K562 (cell line): ENCODE data around the gene KLK1. TPM values are rescaled to one million over a fixed set of nuclear protein-coding genes. Genes with fewer than 3 reads are reported as not detected.

Experiments
- ARID1B ChIP-seq: fragments of 450-650 bp; IDR thresholded peaks from 2 replicates; pipeline ENCODE4 v1.6.1; 2016; ENCODE audit warnings: antibody characterized with exemption, mild to moderate bottlenecking, inconsistent platforms
- ATF2 ChIP-seq: sonication (generic); formaldehyde crosslinking; IDR thresholded peaks from 2 replicates; pipeline ENCODE4 v1.8.1; 2022; ENCODE audit warnings: missing genetic modification reagents
- ATF7 ChIP-seq: fragments of 450-650 bp; IDR thresholded peaks from 2 replicates; pipeline ENCODE4 v1.7.1; 2014; ENCODE audit warnings: mild to moderate bottlenecking, moderate library complexity
- BACH1 ChIP-seq: fragments of 200-800 bp; sonication (Bioruptor generic); IDR thresholded peaks from 2 replicates; pipeline ENCODE4 v1.6.1; 2016; ENCODE audit warnings: missing genetic modification characterization, missing compliant biosample characterization
- JUND ChIP-seq, 2 experiments: IDR thresholded peaks; 2 replicates in 1 of 2; 3 replicates in 1 of 2; pipeline ENCODE4 v1.6.1; 2011; ENCODE audit warnings: borderline replicate concordance in 2 of 2, low read depth in 2 of 2, low read length in 2 of 2, improper control_type of control experiment in 1 of 2, missing biosample characterization in 1 of 2, missing genetic modification characterization in 1 of 2, missing genetic modification reagents in 1 of 2
- TAF7 ChIP-seq: fragments of 450-650 bp; IDR thresholded peaks from 2 replicates; pipeline ENCODE4 v1.6.1; 2016; ENCODE audit warnings: missing genetic modification characterization, missing compliant biosample characterization
- ZBTB26 ChIP-seq: fragments of 450-650 bp; formaldehyde crosslinking; IDR thresholded peaks from 2 replicates; pipeline ENCODE4 v1.4.0; 2022; ENCODE audit warnings: missing genetic modification characterization
- ZNF282 ChIP-seq: sonication (generic); formaldehyde crosslinking; IDR thresholded peaks from 2 replicates; pipeline ENCODE4 v1.8.1; 2023; ENCODE audit warnings: missing genetic modification reagents
- ZNF764 ChIP-seq: fragments of 250-450 bp; sonication (Bioruptor Pico); IDR thresholded peaks from 2 replicates; pipeline ENCODE4 v1.4.0; 2020; ENCODE audit warnings: low read depth, mild to moderate bottlenecking, moderate library complexity
- polyA plus RNA-seq, 8 experiments: library from polyadenylated mRNA; depleted of rRNA in 4 of 8; stranded (reverse) in 5 of 8; unstranded in 3 of 8; fragments of >200 nt; fragmentation: Nextera tagmentation in 2 of 8; fragmentation: Illumina TruSeq in 1 of 8; extraction: Ambion mirVana in 2 of 8; extraction: Trizol in 1 of 8; gene quantifications; 2 replicates each; pipeline versions ENCODE4 v1.2.1 to v1.2.3, GENCODE V29; 2011 to 2014; ENCODE audit warnings: inconsistent platforms in 1 of 8, missing spikeins in 1 of 8
- total RNA-seq, 7 experiments: library from RNA; depleted of rRNA in 6 of 7; stranded (reverse); fragments of >200 nt in 6 of 7; fragmentation: Illumina TruSeq in 2 of 7; extraction: Trizol in 2 of 7; gene quantifications; 2 replicates each; pipeline versions ENCODE4 v1.2.1 to v1.2.3, GENCODE V29; 2011 to 2021; ENCODE audit warnings: low replicate concordance in 1 of 7
- TF ChIP-seq, protein P1 (sequence below): fragments of 250-450 bp; sonication (Bioruptor Pico); IDR thresholded peaks from 2 replicates; pipeline ENCODE4 v1.9.0; 2021; ENCODE audit warnings: mild to moderate bottlenecking, inconsistent platforms
- TF ChIP-seq, protein P2 (sequence below): fragments of 450-650 bp; IDR thresholded peaks from 2 replicates; pipeline ENCODE4 v1.6.1; 2016; ENCODE audit warnings: mild to moderate bottlenecking, moderate library complexity

The KLK1 gene
- total and polyA plus RNA-seq, 9 of the 15 experiments (the other 6 are each of a cell fraction or from before 2014, with no cell fraction given), result 0.87 to 15.4 (median 9.1) TPM

DNA sequence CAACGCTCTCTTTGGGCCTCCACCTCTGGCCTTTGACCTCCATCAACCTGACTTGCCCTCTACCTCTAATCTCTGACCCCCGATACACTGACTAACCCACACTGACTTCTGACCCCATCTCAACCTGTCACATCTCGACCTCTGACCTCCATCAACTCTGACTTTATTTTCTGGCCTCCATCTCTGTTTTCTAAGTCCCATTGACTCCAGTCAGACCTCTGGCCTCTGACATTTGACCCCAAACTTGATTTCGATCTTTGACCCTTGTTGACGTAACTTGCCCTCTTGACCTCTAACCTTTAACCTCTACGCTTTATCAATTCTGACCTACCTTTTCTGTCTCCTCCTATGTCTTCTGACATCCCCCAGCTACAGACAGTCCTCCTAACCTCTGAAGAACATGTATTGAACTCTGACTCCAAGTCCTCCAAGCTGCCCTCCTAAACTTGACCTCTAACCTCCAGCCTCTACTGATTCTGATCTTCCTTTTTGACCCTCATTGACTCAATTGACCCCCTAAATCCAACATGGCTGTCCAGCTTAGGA is 32.6 kb downstream of the KLK1 start (continued):
- no peak for TF ChIP-seq ATF2 (CRISPR knock-in tag)
- TF ChIP-seq ZBTB26 (CRISPR knock-in tag), result no peak; the same call in 1 of the 2 replicates
- no peak for TF ChIP-seq ZNF764 (CRISPR knock-in tag)
- no peak for TF ChIP-seq JUND (IDR thresholded peaks at IDR 0.05; ENCODE audit: borderline replicate concordance, low read depth, low read length)
- no peak for TF ChIP-seq JUND (tag; IDR thresholded peaks at IDR 0.05; ENCODE audit: borderline replicate concordance, low read depth, low read length)
- no peak for TF ChIP-seq BACH1 (tag)
- TF ChIP-seq TAF7, result no peak
- TF ChIP-seq ZNF282 (CRISPR knock-in tag), result no peak
- TF ChIP-seq, protein P1, sequence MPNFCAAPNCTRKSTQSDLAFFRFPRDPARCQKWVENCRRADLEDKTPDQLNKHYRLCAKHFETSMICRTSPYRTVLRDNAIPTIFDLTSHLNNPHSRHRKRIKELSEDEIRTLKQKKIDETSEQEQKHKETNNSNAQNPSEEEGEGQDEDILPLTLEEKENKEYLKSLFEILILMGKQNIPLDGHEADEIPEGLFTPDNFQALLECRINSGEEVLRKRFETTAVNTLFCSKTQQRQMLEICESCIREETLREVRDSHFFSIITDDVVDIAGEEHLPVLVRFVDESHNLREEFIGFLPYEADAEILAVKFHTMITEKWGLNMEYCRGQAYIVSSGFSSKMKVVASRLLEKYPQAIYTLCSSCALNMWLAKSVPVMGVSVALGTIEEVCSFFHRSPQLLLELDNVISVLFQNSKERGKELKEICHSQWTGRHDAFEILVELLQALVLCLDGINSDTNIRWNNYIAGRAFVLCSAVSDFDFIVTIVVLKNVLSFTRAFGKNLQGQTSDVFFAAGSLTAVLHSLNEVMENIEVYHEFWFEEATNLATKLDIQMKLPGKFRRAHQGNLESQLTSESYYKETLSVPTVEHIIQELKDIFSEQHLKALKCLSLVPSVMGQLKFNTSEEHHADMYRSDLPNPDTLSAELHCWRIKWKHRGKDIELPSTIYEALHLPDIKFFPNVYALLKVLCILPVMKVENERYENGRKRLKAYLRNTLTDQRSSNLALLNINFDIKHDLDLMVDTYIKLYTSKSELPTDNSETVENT (CRISPR knock-in tag), result no peak
- no peak for TF ChIP-seq ATF7
- TF ChIP-seq ARID1B, result no peak
- TF ChIP-seq, protein P2, sequence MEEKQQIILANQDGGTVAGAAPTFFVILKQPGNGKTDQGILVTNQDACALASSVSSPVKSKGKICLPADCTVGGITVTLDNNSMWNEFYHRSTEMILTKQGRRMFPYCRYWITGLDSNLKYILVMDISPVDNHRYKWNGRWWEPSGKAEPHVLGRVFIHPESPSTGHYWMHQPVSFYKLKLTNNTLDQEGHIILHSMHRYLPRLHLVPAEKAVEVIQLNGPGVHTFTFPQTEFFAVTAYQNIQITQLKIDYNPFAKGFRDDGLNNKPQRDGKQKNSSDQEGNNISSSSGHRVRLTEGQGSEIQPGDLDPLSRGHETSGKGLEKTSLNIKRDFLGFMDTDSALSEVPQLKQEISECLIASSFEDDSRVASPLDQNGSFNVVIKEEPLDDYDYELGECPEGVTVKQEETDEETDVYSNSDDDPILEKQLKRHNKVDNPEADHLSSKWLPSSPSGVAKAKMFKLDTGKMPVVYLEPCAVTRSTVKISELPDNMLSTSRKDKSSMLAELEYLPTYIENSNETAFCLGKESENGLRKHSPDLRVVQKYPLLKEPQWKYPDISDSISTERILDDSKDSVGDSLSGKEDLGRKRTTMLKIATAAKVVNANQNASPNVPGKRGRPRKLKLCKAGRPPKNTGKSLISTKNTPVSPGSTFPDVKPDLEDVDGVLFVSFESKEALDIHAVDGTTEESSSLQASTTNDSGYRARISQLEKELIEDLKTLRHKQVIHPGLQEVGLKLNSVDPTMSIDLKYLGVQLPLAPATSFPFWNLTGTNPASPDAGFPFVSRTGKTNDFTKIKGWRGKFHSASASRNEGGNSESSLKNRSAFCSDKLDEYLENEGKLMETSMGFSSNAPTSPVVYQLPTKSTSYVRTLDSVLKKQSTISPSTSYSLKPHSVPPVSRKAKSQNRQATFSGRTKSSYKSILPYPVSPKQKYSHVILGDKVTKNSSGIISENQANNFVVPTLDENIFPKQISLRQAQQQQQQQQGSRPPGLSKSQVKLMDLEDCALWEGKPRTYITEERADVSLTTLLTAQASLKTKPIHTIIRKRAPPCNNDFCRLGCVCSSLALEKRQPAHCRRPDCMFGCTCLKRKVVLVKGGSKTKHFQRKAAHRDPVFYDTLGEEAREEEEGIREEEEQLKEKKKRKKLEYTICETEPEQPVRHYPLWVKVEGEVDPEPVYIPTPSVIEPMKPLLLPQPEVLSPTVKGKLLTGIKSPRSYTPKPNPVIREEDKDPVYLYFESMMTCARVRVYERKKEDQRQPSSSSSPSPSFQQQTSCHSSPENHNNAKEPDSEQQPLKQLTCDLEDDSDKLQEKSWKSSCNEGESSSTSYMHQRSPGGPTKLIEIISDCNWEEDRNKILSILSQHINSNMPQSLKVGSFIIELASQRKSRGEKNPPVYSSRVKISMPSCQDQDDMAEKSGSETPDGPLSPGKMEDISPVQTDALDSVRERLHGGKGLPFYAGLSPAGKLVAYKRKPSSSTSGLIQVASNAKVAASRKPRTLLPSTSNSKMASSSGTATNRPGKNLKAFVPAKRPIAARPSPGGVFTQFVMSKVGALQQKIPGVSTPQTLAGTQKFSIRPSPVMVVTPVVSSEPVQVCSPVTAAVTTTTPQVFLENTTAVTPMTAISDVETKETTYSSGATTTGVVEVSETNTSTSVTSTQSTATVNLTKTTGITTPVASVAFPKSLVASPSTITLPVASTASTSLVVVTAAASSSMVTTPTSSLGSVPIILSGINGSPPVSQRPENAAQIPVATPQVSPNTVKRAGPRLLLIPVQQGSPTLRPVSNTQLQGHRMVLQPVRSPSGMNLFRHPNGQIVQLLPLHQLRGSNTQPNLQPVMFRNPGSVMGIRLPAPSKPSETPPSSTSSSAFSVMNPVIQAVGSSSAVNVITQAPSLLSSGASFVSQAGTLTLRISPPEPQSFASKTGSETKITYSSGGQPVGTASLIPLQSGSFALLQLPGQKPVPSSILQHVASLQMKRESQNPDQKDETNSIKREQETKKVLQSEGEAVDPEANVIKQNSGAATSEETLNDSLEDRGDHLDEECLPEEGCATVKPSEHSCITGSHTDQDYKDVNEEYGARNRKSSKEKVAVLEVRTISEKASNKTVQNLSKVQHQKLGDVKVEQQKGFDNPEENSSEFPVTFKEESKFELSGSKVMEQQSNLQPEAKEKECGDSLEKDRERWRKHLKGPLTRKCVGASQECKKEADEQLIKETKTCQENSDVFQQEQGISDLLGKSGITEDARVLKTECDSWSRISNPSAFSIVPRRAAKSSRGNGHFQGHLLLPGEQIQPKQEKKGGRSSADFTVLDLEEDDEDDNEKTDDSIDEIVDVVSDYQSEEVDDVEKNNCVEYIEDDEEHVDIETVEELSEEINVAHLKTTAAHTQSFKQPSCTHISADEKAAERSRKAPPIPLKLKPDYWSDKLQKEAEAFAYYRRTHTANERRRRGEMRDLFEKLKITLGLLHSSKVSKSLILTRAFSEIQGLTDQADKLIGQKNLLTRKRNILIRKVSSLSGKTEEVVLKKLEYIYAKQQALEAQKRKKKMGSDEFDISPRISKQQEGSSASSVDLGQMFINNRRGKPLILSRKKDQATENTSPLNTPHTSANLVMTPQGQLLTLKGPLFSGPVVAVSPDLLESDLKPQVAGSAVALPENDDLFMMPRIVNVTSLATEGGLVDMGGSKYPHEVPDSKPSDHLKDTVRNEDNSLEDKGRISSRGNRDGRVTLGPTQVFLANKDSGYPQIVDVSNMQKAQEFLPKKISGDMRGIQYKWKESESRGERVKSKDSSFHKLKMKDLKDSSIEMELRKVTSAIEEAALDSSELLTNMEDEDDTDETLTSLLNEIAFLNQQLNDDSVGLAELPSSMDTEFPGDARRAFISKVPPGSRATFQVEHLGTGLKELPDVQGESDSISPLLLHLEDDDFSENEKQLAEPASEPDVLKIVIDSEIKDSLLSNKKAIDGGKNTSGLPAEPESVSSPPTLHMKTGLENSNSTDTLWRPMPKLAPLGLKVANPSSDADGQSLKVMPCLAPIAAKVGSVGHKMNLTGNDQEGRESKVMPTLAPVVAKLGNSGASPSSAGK, result no peak
